HG03025 (cell line): Measurements from ENCODE around the gene TNRC6C.
"Not testable (repeated sequence)": the region's sequence is repeated elsewhere in the genome, so short reads cannot be mapped to it uniquely, and the experiment has no call there.

ENCODE experiments used
- ATAC-seq: cut with Tn5 transposase; IDR thresholded peaks from one replicate; pipeline ENCODE4 v1.9.1; 2021; ENCODE audit warnings: mild to moderate bottlenecking, moderate library complexity; ENCODE audit not compliant: unreplicated experiment, low FRiP score

The TNRC6C gene

GRCh38 chr17:78075011-78075410, 116.5 kb downstream of the TNRC6C start:
- ATAC-seq: no peak

- ATAC-seq: no peak
These were observed 117.0 kb downstream of the TNRC6C start for GRCh38 chr17:78075545-78075944.

- no peak for ATAC-seq
These were observed 120.8 kb downstream of the TNRC6C start for GRCh38 chr17:78079253-78079652.

DNA sequence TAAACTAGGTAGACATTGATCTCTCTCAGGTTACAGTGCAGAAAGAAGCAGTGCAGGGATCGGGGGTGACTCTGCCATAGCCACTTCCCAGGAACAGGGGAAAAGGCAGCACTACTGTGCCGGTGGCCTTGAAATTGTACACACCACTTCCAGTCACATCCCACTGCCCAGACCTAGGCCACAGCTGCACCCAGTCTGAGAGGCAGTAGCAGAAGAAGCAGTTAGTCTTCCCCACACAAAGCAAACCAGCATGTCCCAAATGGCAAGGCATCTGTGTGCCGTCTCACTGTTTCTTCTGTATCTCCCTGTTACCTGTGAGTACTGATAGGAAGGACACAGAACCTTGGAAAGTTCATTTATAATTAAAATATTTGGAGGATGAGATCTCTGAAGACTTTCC, 123.0 kb downstream of the TNRC6C start:
- no peak for ATAC-seq

DNA sequence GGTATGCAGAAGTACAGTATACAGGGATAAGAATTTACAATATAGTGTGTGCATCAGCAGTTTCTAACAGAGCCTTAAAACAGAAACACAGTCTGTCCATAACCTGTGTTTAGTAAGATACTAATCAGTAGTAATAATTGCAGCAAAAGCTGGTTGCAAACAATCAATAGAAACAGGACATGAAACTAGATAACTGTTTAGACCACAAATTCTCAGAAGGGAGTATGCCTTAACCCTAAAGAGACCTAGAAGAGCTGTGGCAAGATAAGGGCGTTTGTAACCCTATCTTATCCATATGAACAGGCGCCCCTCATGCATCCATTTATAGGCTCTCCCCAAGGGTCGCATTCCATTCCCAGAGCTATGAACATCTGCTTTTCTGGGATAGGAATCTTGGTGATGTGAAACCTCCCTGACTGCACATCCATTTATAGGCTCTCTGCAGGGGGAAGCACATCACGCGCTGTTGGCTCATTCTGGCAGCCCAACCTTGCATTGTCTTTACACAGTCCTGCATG, 123.9 kb downstream of the TNRC6C start:
- not testable (repeated sequence) for ATAC-seq

DNA sequence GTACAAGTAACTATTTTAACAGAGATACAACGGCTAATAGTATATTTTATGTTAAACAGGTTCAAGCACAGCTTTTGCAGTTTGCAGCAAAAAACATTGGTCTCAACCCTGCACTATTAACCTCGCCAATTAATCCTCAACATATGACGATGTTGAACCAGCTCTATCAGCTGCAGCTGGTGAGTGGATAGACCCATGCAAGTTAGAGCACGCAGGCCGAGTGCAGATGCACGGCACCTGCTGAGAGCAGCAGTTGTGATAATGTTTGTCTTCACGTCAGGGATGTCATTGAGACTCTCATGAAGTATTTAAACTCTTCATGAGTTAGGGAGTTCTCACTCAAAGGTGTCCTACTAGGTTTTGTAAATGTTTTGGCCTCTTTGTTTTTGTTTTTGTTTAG, 124.5 kb downstream of the TNRC6C start:
- ATAC-seq: no peak

DNA sequence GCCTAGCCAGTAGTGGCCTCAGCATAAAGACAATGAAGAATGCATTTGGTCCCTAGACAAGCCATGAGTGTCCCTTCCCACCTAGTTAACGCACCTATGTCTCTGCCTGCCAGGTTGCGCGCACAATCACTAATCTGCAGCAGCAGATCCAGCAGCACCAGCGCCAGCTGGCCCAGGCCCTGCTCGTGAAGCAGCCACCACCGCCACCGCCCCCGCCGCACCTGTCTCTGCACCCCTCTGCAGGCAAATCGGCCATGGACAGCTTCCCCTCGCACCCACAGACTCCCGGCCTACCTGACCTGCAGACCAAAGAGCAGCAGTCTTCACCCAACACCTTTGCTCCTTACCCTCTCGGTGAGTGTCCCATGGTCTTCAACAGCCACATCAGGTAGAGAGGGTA, 128.2 kb downstream of the TNRC6C start:
- no peak for ATAC-seq

- no peak for ATAC-seq
These were observed 130.0 kb downstream of the TNRC6C start for GRCh38 chr17:78088529-78088928.

DNA sequence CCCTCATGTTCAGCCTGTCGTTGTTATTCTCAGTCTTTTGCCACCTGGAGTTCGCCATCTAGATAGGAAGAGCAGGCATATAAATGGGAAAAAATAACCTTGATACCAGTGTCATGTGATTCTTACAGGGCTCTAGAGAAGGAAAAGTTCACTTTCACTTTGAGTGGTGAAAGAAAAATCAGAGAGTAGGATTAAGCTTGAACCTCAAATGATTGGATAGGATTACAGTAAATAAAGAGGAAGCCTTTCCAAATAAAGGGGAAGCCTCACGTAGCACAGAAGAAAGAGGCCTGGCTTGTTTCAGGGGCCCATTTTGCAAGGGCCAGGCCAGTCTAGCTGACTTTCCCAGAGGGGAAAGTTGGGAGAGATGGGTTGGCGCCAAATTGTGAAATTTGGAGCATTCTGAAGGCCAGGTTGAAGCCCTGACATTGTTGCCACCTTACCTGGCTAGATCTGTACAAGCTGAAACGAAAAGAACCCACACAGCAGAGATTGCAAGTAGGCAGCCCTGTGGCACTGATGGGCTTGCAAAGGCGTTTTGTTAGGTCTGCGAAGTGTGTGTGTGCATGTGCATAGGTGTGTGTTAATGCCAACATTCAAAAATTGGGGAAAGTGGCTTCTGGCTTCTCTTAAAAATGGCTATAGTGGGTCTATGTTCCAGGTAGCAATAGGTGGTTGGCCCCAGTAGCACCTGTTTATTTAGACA, 131.2 kb downstream of the TNRC6C start:
- ATAC-seq: no peak

- ATAC-seq: no peak
These were observed 134.4 kb downstream of the TNRC6C start for GRCh38 chr17:78092794-78093324.

GRCh38 chr17:78095035-78095434, 136.5 kb downstream of the TNRC6C start:
- ATAC-seq: no peak

DNA sequence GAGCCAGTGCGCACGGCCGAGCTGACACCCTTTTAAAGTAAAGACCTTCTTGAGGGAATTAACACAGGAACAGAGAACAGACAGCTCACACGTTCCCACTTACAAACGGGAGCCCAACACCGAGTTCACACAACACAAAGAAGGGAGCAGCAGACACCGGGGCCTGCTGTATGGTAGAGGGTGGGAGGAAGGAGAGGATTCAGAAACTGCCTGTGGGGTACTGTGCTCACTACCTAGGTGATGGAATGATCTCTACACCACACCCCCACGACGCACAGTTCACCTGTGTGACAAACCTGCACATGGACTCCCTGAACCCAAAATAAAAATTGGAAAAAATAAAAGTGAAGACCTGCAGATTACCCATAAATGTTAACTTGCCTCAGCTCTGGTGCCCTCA, 137.6 kb downstream of the TNRC6C start:
- ATAC-seq: no peak

DNA sequence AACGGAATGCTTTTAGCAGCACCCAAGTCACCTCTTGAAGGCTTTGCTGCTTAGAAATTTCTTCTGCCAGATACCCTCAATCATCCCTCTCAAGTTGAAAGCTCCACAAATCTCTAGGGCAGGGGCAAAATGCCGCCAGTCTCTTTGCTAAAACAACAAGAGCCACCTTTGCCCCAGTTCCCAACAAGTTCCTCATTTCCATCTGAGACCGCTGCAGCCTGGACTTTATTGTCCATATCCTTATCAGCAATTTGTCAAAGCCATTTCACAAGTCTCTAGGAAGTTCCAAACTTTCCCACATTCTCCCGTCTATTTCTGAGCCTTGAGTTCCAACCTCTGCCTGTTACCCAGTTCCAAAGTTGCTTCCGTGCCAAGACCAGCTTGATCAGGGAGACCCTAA, 142.6 kb downstream of the TNRC6C start:
- ATAC-seq: no peak

DNA sequence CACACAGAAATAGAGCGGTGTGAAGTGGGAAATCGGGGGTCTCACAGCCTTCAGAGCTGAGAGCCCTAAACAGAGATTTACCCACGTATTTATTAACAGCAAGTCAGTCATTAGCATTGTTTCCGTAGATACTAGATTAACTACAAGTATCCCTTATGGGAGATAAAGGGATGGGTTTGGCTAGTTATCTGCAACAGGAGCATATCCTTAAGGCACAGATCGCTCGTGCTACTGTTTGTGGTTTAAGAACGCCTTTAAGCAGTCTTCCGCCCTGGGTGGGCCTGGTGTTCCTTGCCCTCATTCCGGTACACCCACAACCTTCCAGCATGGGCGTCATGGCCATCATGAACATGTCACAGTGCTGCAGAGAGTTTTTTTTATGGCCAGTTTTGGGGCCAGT, 143.0 kb downstream of the TNRC6C start:
- ATAC-seq: no peak

DNA sequence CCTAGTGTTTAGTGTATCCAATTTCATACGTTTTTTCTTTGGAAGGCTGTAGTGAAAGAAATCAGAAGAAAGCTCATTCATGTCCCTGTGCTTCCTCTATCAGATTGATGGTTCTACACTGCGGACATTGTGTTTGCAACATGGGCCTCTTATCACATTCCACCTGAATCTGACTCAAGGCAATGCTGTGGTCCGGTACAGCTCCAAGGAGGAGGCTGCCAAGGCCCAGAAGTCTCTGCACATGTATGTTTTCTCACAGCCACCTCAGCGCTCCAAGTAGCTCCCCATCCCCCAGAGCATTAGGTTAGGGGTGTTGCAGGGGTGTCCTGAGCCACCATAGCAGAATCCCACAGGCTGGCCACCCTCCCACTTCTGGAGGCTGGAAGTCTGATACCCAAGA, 144.8 kb downstream of the TNRC6C start:
- no peak for ATAC-seq

DNA sequence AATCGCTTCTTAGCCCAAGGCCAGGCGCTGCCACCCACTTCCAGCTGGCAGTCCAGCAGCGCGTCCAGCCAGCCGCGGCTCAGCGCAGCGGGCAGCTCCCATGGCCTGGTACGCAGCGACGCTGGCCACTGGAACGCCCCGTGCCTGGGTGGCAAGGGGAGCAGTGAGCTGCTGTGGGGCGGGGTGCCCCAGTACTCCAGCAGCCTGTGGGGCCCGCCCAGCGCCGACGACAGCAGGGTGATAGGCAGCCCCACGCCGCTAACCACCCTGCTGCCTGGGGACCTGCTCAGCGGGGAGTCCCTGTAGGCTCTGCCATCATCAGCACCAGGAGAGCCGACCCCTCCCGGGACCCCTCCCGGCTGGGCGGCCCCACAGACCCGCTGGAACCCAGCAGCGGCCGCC, 146.0 kb downstream of the TNRC6C start:
- ATAC-seq: no peak

DNA sequence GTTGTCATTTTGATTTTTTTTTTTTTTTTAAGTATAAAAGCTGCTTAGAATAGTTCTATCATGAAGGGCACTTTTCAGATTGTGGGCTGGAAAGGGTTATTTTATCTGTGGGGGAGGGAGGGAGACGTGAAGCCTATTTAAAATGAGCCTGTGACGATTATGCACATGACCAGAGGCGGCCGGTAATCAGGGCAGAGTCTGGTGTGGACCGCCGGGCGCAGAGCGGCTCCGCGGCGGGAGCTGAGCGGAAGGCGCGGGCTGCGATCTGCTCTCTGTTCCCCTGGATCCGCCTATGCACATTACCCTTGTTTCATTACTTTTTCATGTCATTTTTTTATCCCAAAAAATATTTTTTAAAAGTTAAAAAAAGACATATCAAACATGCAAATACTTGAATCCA, 146.6 kb downstream of the TNRC6C start:
- ATAC-seq: no peak

DNA sequence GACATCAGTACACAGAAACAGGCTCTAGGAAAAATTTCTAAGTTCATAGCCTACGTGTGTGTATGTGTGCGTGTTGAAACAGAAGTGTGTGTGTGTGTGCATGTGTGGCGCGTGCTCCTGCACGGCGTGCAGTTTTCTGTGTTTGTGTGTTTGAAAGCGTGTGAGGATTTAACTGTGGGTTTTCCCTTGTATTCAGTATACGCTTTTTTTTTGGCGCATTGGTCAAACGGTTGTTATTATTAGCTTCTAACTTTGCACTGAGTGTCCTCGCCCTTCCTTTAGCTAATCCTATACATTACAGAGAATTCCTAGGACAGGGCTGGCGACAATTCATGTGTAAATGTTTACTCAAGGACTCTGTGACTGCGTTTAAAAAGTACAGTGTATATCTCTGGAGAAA, 147.0 kb downstream of the TNRC6C start:
- no peak for ATAC-seq

GRCh38 chr17:78106211-78106610, 147.7 kb downstream of the TNRC6C start:
- no peak for ATAC-seq

DNA sequence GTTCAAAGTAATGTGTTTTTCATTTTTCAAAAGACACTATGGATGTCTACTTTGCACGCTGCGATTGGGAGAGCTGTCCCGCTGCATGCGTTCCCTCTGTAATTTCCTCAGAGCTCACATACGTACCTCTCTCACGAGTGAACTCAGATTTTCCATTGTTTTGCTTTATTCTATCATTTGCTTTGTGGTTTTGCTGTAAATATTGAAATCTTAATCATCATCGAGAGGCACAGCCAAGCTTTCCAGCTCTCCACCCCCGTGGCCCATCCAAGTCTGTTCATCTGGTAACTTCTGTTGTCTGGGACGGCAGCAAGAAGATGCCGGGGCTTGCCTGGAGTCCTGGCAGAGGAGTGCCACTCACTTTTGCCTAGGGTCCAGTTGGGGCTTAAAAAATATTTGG, 149.0 kb downstream of the TNRC6C start:
- no peak for ATAC-seq

DNA sequence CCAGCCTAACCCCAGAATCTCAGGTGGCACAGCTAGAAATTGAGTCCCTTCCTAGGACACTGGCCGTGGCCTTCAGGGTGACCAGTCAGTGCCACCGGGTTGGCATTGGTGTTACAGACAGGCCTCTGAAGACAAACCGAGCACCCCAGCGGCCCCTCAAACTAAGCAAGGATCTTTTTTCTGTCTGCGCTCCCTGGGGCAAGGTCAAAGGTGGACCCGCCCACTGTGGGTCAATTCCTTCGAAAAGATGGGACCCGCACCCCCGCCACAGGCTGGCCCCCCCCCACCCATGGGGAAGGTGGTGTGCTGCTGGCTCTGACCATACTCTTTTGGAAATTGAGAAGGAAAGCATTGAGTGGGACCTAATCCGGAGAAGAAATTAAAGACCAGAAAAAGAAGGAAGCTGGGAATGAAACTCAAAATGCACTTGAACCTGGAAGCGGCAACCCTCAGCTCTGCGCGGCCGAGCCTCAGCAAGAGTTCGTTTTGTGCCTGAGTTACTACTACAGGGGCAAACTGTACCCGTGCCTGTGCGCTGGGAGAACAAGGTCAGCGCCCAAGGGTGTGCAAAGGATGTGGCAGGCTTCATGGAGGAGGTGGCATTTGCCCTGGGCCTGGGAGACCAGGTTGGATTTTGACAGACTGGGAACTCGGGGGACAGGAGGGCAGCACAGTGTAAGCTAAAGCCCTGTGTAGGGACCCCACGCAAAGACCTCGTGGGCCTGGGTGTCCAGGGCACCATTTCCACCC, 149.6 kb downstream of the TNRC6C start:
- ATAC-seq: no peak
